HG02623 (cell line): ENCODE results near the gene WNT16.
A peak's percentile ranks its signal among the peaks of the same experiment; 100 is the strongest.
"Not testable (repeated sequence)": the region's sequence is repeated elsewhere in the genome, so short reads cannot be mapped to it uniquely, and the experiment has no call there.

Experiments used
- ATAC-seq: cut with Tn5 transposase; IDR thresholded peaks from one replicate; pipeline ENCODE4 v1.9.1; 2021; ENCODE audit warnings: moderate library complexity; ENCODE audit not compliant: unreplicated experiment

Gene WNT16

GRCh38 chr7:121328508-121329190 lies at the start of gene WNT16:
Gene WNT16 (plus strand): TSS chr7:121329000. CDS start chr7:121329293, 293 bp downstream.
- no peak for ATAC-seq

DNA sequence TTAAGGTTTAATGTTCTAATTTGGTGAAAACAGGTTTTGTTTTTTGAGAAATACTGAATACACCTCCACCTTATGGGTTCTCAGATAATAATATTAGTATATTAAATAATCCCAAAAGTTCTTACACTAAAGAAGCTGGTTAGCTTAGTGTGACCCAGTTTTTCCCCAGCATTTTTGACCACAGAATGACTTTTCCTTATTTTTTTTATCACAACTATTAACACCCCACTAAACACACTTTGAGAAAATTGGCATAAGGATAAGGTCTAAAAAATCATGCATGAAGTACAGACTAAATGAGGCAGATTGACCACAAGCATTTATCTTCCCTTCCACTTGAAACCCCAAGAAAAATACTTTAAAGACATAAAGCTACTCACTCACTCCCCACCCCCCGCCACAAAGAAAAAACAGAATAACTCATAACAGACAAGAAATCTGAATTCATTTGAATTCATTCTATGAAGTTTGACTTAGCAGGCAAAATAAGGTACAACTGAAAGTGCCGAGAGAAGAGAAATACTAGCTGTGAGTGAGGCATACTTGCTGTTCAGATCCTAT lies 49.7 kb upstream of the WNT16 start:
- no peak for ATAC-seq

DNA sequence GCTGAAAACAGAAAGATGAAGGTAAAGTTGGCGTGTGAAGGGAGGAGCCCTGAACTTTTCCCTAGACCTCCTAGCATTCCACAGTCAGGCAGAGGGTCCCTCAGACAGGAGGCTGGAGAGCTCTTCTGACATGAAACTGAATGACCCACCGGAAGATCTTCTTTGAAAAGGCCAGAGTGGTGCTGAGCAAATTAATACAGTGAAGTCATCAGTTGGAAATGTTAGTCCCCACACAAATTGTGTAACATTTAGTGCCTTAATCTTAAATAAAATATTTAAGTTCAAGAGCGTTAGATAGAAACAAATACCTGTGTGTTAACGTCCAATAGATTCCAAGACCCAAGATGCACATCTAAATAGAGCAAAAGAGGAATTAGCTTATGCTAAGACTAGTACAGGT lies 49.0 kb upstream of the WNT16 start:
- no peak for ATAC-seq

- ATAC-seq = no peak
Observed at GRCh38 chr7:121280656-121281055, 48.1 kb upstream of the WNT16 start.

DNA sequence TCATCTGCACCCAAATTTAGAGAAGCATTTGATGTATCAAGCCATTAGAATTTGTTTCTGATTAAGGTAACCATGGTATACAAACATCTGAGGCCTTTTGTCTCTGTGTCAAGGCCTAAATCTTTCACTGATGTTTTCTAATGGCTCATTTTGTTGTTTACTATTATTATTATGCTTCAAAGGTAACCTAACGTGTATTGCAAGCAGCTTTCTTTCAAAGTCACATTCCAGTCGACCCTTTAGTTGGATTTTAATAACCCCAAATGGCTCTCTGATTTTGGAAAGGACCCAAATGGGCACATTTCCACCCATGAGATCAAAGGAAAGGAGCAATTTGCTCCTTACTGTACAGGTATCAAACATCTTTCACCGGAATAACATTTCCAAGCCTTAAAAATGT lies 46.7 kb upstream of the WNT16 start:
- no peak for ATAC-seq

DNA sequence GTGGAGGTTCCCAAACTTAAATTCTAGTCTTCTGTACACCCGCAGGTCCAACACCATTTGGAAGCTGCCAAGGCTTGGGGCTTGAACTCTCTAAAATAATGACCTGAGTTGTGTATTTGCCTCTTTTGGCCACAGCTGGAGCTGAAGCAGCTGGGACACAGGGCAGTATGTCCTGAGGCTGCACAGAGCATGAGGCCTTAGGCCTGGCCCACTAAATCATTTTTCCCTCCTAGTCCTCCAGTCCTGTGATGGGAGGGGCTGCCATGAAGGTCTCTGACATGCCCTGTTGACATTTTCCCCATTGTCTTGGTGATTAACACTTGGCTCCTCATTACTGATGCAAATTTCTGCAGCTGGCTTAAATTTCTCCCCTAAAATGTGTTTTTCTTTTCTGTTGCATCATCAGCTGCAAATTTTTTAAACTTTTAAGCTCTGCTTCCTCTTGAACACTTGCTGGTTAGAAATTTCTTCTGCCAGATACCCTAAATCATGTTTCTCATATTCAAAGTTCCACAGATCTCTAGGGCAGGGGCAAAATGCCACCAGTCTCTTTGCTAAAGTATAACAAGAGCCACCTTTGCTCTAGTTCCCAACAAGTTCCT lies 43.6 kb upstream of the WNT16 start:
- no peak for ATAC-seq

DNA sequence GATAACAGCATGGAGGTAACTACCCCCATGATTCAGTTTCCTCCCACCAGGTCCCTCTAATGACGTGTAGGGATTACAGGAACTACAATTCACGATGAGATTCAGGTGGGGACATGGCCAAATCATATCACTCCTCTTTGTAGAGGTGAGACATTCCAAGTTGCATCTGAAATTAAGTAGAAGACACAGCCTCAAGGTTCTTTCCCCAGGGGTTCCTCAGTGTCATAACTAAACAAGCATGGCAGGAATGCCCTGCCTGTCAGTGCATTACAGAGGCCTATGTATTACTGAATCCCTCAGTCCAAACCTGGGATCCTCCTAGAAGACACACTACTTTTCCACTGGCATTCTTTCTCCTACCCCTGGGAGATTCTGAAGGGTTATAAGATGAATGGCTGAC lies 42.6 kb upstream of the WNT16 start:
- no peak for ATAC-seq

DNA sequence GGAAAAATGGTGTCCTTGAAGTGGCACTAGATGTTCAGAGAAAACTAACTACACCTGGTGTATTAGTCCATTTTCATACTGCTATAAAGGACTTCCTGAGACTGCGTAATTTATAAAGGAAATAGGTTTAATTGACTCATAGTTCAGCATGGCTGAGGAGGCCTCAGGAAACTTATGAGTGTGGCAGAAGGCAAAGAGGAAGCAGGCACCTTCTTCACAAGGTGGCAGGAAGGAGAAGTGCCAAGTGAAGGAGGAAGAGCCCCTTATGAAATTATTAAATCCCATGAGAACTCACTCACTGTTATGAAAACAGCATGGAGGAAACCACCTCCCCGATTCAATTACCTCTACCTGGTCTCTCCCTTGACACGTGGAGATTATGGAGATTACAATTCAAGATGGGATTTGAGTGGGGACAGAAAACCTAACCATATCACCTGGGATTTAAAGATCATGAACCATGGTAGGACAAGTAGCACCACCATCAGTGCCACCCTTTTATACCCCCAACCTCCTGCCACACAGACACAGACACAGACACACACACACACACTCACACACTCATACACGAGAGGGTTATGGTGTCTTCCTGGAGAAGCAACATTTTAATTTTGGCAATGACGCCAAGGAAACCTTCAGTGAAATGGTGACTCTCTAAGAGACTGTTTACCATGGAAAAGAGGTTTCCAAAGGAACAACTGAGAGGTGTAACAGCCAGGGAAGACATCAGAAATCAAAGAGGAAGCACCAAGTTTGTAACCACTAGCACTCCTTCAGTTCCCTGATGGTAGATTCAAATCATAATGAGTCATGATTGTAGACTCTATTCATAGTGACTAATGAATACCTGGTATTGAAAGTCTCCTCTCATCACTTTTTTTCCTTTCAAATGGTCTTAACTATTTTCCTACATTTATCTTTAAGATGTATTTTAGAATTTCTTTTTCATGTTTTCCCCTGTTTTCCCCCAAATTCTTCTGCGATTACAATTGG lies 41.8 kb upstream of the WNT16 start:
- no peak for ATAC-seq

GRCh38 chr7:121288894-121289293 lies 39.9 kb upstream of the WNT16 start:
- ATAC-seq = no peak

DNA sequence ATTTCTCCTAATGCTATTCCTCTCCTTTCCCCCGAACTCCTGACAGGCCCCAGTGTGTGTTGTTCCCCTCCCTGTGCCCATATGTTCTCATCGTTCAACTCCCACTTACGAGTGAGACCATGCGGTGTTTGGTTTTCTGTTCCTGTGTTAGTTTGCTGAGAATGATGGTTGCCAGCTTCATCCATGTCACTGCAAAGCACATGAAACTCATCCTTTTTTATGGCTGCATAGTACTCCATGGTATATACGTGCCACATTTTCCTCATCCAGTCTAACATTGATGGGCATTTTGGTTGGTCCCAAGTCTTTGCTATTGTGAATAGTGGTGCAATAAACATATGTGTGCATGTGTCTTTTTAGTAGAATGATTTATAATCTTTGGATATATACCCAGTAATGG lies 38.9 kb upstream of the WNT16 start:
- not testable (repeated sequence) for ATAC-seq

- ATAC-seq = no peak
Observed at GRCh38 chr7:121294448-121294992, 34.3 kb upstream of the WNT16 start.

GRCh38 chr7:121297843-121298242 lies 31.0 kb upstream of the WNT16 start:
- no peak for ATAC-seq

GRCh38 chr7:121298831-121299239 lies 30.0 kb upstream of the WNT16 start:
- no peak for ATAC-seq

GRCh38 chr7:121300685-121301420 lies 27.9 kb upstream of the WNT16 start:
- ATAC-seq = no peak

DNA sequence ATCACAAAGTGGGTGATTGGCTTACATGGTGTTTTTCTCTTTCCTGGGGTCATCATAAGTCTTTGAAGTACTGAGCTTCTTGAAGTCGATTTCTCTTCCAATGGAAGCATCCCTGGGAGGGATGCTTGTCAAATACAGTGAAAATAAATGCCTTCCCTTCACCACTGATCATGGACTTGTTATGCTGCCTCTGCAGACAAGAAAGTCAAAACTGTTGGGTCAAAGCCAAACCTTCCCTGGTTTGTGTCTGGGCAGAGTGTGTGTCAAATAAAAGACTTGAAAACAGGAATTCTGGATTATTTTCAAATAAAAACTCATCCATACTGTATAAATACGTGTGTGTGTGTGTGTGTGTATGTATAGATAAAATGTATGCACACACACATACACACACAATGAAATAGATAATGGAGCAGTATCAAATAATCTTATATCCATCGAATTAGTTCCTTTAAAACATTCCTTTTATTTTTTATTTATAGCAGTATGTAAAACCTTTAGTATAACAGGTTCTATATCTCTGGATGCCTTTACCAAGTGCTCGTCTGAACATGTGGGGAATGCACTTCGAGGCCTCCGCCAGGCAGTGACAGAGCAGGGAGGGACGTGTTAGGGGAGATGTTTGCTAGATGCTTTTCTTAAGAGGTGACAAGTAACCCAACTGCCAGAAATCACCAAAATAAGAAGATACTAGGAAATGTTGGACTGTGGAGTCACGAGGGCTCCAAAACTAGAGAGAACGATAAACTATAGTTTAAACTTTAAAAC lies 27.2 kb upstream of the WNT16 start:
- no peak for ATAC-seq

DNA sequence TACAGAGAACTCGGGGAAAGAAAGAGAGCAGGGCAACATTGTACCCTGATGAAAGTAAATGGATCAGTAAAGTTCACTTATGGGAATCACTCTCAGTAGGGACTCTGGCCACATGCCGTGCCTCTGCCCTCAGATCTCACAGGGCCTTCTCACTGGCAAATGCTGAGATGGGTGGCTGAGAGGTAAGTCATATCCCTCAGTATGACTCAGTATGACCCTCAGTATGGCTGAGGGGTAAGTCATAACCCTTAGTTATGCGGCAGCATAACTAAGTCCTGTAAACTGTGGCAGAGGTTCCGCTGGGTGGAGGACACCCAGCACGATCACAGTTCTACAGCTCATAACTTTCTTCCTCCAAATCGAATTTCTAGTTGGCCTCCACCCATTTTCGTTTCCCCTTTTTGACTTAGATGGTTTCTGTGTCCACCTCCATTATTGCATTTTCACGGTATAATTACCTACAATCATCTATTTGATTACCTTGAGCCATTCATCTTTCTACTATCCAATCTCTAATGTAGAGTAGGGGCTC lies 26.5 kb upstream of the WNT16 start:
- ATAC-seq = peak; percentile 83

DNA sequence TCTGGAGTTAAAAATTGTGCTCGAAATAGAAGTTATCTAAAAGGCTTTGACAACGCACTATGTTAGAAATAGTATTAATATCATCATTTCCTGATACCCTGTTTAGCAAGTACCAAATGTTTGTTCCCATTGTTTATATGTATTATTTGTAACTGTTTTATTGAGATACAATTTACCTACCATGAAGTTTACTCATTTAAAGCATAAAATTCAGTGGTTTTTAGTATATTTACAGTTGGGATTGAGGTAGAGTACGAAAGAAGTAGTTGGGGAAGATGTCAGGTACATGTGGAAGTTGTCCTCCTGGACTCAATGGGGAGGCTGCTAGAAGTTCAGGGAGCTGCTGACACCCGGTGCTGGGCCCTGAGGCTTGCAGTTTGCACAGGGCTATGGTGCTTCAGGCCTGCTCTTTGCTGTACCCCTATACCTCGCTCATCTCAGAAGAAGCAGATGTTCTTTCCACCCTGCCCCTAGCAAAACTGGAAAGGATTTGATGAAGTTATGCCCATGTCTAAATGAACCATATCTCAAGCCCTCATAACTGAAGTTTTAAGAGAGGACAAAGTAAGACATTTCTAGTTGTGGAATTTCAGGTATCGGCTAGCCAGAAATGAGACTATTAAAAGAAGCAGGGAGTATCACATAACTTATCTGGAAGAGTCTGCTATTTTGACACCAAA lies 25.2 kb upstream of the WNT16 start:
- ATAC-seq = no peak

DNA sequence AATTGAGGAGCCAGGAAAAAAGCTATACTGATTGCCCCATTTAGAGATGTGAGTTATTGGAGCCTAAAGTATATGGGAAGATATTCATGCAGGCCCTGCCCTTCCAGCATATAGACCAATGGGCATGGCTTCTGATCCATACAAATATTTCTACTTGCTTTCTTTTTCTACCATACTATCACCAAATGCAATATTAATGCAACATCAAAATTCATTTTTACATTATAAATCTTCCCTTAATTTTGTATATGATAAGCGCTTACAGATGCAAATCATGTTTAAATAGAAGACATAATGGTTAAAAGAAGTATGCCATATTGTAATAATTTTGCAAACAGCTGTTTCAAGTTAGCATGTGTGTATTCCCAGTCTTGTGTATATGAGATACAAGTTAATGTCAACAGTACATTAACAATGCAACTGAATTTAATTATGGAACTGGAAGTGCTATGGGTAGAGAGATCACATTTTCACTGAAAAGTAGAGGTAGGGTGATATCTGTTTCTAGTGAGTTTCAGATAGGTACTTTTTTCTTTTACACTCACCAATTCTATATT lies 24.6 kb upstream of the WNT16 start:
- ATAC-seq = no peak
